Fibroblast of skin of right quadriceps (primary cell): ENCODE measurements around the gene ADSS1.

Experiments used
- DNase-seq: peaks from one replicate; pipeline ENCODE4 v3.0.0-alpha.2; 2013

The ADSS1 gene

GRCh38 chr14:104770851-104771272, 46.8 kb downstream of the ADSS1 start:
- DNase-seq = no peak

- no peak for DNase-seq
Measured at GRCh38 chr14:104771374-104771773, 47.3 kb downstream of the ADSS1 start.

- no peak for DNase-seq
Measured at GRCh38 chr14:104771918-104772706, 48.1 kb downstream of the ADSS1 start.

- no peak for DNase-seq
Measured at GRCh38 chr14:104772707-104773504, 48.9 kb downstream of the ADSS1 start.

GRCh38 chr14:104773505-104774452, 49.8 kb downstream of the ADSS1 start:
- no peak for DNase-seq

GRCh38 chr14:104774453-104775072, 50.5 kb downstream of the ADSS1 start:
- DNase-seq = no peak

- no peak for DNase-seq
Measured at GRCh38 chr14:104775073-104775489, 51.1 kb downstream of the ADSS1 start.

- no peak for DNase-seq
Measured at GRCh38 chr14:104776481-104776880, 52.5 kb downstream of the ADSS1 start.

- no peak for DNase-seq
Measured at GRCh38 chr14:104776961-104777807, 53.2 kb downstream of the ADSS1 start.

- DNase-seq = no peak
Measured at GRCh38 chr14:104777808-104778249, 53.8 kb downstream of the ADSS1 start.

GRCh38 chr14:104778694-104779331, 54.8 kb downstream of the ADSS1 start:
- DNase-seq = no peak

GRCh38 chr14:104779776-104780512, 55.9 kb downstream of the ADSS1 start:
- no peak for DNase-seq

GRCh38 chr14:104780513-104781030, 56.5 kb downstream of the ADSS1 start:
- DNase-seq = no peak

GRCh38 chr14:104781271-104782077, 57.4 kb downstream of the ADSS1 start:
- no peak for DNase-seq

GRCh38 chr14:104782086-104782807, 58.2 kb downstream of the ADSS1 start:
- no peak for DNase-seq

- no peak for DNase-seq
Measured at GRCh38 chr14:104782808-104783139, 58.7 kb downstream of the ADSS1 start.

- no peak for DNase-seq
Measured at GRCh38 chr14:104783484-104784217, 59.6 kb downstream of the ADSS1 start.

GRCh38 chr14:104784218-104784568, 60.2 kb downstream of the ADSS1 start:
- DNase-seq = no peak
